ENCODE results near the gene EPHB2.

EPHB2 gene

GRCh38 chr1:22722901-22723550, 12.4 kb downstream of the EPHB2 start:
- DNase-seq, result no peak

GRCh38 chr1:22727873-22728272, 17.2 kb downstream of the EPHB2 start:
- no peak for DNase-seq

- no peak for DNase-seq
These were observed 18.2 kb downstream of the EPHB2 start for GRCh38 chr1:22728751-22729399.

- no peak for DNase-seq
These were observed 18.7 kb downstream of the EPHB2 start for GRCh38 chr1:22729400-22729773.

GRCh38 chr1:22729912-22730311, 19.3 kb downstream of the EPHB2 start:
- no peak for DNase-seq

GRCh38 chr1:22731924-22732720, 21.5 kb downstream of the EPHB2 start:
- no peak for DNase-seq

GRCh38 chr1:22733643-22734042, 23.0 kb downstream of the EPHB2 start:
- DNase-seq, result no peak

GRCh38 chr1:22736501-22737080, 26.0 kb downstream of the EPHB2 start:
- DNase-seq, result no peak

- DNase-seq, result no peak
These were observed 26.9 kb downstream of the EPHB2 start for GRCh38 chr1:22737374-22738068.

GRCh38 chr1:22738069-22738435, 27.4 kb downstream of the EPHB2 start:
- no peak for DNase-seq

- DNase-seq, result no peak
These were observed 27.9 kb downstream of the EPHB2 start for GRCh38 chr1:22738522-22738921.

GRCh38 chr1:22739648-22740385, 29.2 kb downstream of the EPHB2 start:
- DNase-seq, result no peak

- DNase-seq, result no peak
These were observed 30.5 kb downstream of the EPHB2 start for GRCh38 chr1:22741118-22741517.

- no peak for DNase-seq
These were observed 35.3 kb downstream of the EPHB2 start for GRCh38 chr1:22745669-22746585.

- DNase-seq, result no peak
These were observed 36.5 kb downstream of the EPHB2 start for GRCh38 chr1:22747021-22747734.

GRCh38 chr1:22747735-22748073, 37.1 kb downstream of the EPHB2 start:
- no peak for DNase-seq

- DNase-seq, result no peak
These were observed 38.9 kb downstream of the EPHB2 start for GRCh38 chr1:22749503-22749902.

- peak; percentile 35 for DNase-seq
These were observed 39.5 kb downstream of the EPHB2 start for GRCh38 chr1:22749919-22750684.

- DNase-seq, result no peak
These were observed 40.0 kb downstream of the EPHB2 start for GRCh38 chr1:22750685-22751051.

GRCh38 chr1:22751124-22751531, 40.5 kb downstream of the EPHB2 start:
- no peak for DNase-seq
